AG04450 (cell line): Measurements from ENCODE around the gene ZNF581. TPM values are rescaled to one million over a fixed set of nuclear protein-coding genes. Genes with fewer than 3 reads are reported as not detected.

Experiments
- CTCF ChIA-PET: fragments of 300-600, 350-600 bp; formaldehyde crosslinking; extraction: SDS; loops from one replicate; lab custom pipeline; 2022; ENCODE audit warnings: antibody characterized with exemption, inconsistent platforms; lab: Charles Lee
- POLR2A ChIA-PET: fragments of 350-600 bp; formaldehyde crosslinking; extraction: SDS; loops from one replicate; lab custom pipeline; 2021; ENCODE audit warnings: antibody characterized with exemption, inconsistent platforms; lab: Yijun Ruan, JAX
- DNase-seq: peaks from one replicate; pipeline ENCODE4 v3.0.0-alpha.2; 2011; ENCODE audit warnings: low read depth, low spot score
- H3K27ac ChIP-seq: one replicate; pipeline ENCODE4 v1.5.1; 2012; ENCODE audit warnings: low read depth, low read length, control low read depth
- H3K27me3 ChIP-seq: one replicate; pipeline ENCODE4 v1.6.0; 2012; ENCODE audit warnings: low read length; ENCODE audit not compliant: control insufficient read depth, insufficient read depth
- H3K4me3 ChIP-seq: 2 replicates; pipeline ENCODE4 v1.5.1; 2011; ENCODE audit warnings: mild to moderate bottlenecking, low read depth, low read length, control low read depth
- H3K9me3 ChIP-seq: 2 replicates; pipeline ENCODE4 v1.5.1; 2012; ENCODE audit warnings: low read length; ENCODE audit not compliant: control insufficient read depth, insufficient read depth
- CTCF ChIP-seq: IDR thresholded peaks from 2 replicates; pipeline ENCODE4 v1.5.1; 2011; ENCODE audit warnings: low read depth, low read length, control low read depth, inconsistent platforms
- polyA plus RNA-seq: library from polyadenylated mRNA; depleted of rRNA; stranded (reverse); fragments of >200 nt; gene quantifications from 2 replicates; pipeline ENCODE4 v1.2.3, GENCODE V29; 2011

ZNF581 gene
- polyA plus RNA-seq, 1 experiment: 19.1 TPM

GRCh38 chr19:55613930-55614710 is 29.3 kb upstream of the ZNF581 start:
- TF ChIP-seq CTCF: no peak
- no peaks in the 10 kb centered on the region for H3K27me3 ChIP-seq
- ChIA-PET POLR2A (no interaction called here), CTCF (no interaction called here)
- no peak overlapping the region for H3K27ac ChIP-seq
- H3K9me3 ChIP-seq: peaks cover 12% of the 10 kb centered on the region
- H3K4me3 ChIP-seq: no peak overlapping the region
- DNase-seq: no peak

DNA sequence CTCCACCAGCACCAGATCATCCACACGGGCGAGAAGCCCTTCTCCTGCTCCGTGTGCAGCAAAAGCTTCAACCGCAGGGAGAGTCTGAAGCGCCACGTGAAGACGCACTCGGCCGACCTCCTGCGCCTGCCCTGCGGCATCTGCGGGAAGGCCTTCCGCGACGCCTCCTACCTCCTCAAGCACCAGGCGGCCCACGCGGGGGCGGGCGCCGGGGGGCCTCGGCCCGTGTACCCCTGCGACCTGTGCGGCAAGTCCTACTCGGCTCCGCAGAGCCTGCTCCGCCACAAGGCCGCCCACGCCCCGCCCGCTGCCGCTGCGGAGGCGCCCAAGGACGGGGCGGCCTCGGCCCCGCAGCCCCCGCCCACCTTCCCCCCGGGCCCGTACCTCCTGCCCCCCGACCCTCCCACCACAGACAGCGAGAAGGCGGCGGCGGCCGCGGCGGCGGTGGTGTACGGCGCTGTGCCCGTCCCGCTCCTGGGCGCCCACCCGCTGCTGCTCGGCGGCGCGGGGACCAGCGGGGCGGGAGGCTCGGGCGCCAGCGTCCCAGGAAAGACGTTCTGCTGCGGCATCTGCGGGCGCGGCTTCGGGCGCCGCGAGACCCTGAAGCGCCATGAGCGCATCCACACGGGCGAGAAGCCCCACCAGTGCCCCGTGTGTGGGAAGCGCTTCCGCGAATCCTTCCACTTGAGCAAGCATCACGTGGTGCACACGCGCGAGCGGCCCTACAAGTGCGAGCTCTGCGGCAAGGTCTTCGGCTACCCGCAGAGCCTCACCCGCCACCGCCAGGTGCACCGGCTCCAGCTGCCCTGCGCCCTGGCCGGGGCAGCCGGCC is 28.5 kb upstream of the ZNF581 start:
- Histone ChIP-seq H3K9me3 (peaks cover 7% of the 10 kb centered on the region), H3K27ac (no peak overlapping the region), H3K4me3 (no peak overlapping the region), H3K27me3 (no peaks in the 10 kb centered on the region)
- ChIA-PET CTCF (interaction anchor here (1.2 kb wide), 1 partner anchor 9 kb away, joined by 3 read pairs; no protein-coding TSS in a partner anchor), POLR2A (no interaction called here)
- TF ChIP-seq CTCF: no peak
- DNase-seq: no peak

DNA sequence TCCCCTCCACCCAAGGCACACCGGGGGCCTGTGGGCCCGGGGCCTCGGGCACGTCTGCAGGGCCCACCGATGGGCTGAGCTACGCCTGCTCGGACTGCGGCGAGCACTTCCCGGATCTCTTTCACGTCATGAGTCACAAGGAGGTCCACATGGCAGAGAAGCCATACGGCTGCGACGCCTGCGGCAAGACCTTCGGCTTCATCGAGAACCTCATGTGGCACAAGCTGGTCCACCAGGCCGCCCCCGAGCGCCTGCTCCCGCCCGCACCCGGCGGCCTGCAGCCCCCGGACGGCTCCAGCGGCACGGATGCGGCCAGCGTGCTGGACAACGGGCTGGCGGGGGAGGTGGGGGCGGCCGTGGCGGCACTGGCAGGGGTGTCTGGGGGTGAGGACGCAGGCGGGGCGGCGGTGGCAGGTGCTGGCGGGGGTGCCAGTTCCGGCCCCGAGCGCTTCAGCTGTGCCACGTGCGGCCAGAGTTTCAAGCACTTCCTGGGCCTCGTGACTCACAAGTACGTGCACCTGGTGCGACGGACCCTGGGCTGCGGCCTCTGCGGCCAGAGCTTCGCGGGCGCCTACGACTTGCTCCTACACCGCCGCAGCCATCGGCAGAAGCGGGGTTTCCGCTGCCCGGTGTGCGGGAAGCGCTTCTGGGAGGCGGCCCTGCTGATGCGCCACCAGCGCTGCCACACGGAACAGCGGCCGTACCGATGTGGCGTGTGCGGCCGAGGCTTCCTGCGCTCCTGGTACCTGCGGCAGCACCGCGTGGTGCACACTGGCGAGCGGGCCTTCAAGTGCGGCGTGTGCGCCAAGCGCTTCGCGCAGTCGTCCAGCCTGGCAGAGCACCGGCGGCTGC is 27.7 kb upstream of the ZNF581 start:
- no peak for DNase-seq
- no peak for TF ChIP-seq CTCF
- Histone ChIP-seq H3K9me3 (peaks cover 7% of the 10 kb centered on the region; the same call in 1 of the 2 replicates), H3K27me3 (no peaks in the 10 kb centered on the region), H3K27ac (no peak overlapping the region), H3K4me3 (no peak overlapping the region)
- ChIA-PET CTCF (interaction anchor here (1.2 to 1.9 kb wide), 2 partner anchors 10 to 112 kb away, joined by 3 to 5 read pairs; no protein-coding TSS in a partner anchor), POLR2A (no interaction called here)

GRCh38 chr19:55616395-55616875 is 27.0 kb upstream of the ZNF581 start:
- CTCF ChIA-PET: interaction anchor here (1.2 to 1.9 kb wide), 2 partner anchors 10 to 113 kb away, joined by 3 to 5 read pairs; no protein-coding TSS in a partner anchor
- no peak for DNase-seq
- Histone ChIP-seq H3K27ac (no peak overlapping the region), H3K9me3 (peaks cover 7% of the 10 kb centered on the region; the same call in 1 of the 2 replicates), H3K27me3 (no peaks in the 10 kb centered on the region), H3K4me3 (no peak overlapping the region)
- no peak for TF ChIP-seq CTCF
- POLR2A ChIA-PET: no interaction called here
